HepG2 (cell line): Measurements from ENCODE around the gene EHBP1. TPM values are rescaled to one million over a fixed set of nuclear protein-coding genes. Genes with fewer than 3 reads are reported as not detected.

Experiments
- ATAC-seq: fragments of 200-7000 bp; cut with Tn5 transposase; 3 replicates; pipeline ENCODE4 v1.9.1; 2020; ENCODE audit warnings: mild to moderate bottlenecking, moderate library complexity
- BruUV-seq: library from RNA; stranded (reverse); fragments of 400-500 nt; replicated peaks from 2 replicates; lab custom pipeline; 2021; lab: Mats Ljungman, UMichigan
- CTCF ChIA-PET: fragments of 300-600 bp; formaldehyde crosslinking; extraction: SDS; loops from one replicate; lab custom pipeline; 2021; ENCODE audit warnings: low total read pairs, inconsistent platforms, low intra/inter-chr PET ratio; lab: Yijun Ruan, JAX
- POLR2A ChIA-PET: fragments of 350-600 bp; sonication (Branson Sonifier 250); formaldehyde crosslinking; loops from one replicate; lab custom pipeline; 2020; ENCODE audit warnings: antibody characterized with exemption, inconsistent platforms; lab: Yijun Ruan, JAX
- DNase-seq: peaks from one replicate; pipeline ENCODE4 v3.0.0-alpha.2; 2015; ENCODE audit warnings: low spot score
- FAIRE-seq: peaks from 3 replicates; lab custom pipeline; 2011; peaks lifted over from hg19 to GRCh38; lab: Jason Lieb, UNC
- H2AFZ ChIP-seq: one replicate; pipeline ENCODE4 v1.6.1; 2011; ENCODE audit warnings: low read length, inconsistent platforms
- H3K27ac ChIP-seq: fragments of 300-600 bp; 3 replicates; pipeline ENCODE4 v1.8.0; 2011; ENCODE audit warnings: mixed run types, mild to moderate bottlenecking, mixed read lengths, low read length, inconsistent platforms; ENCODE audit not compliant: insufficient read depth; ENCODE audit errors: extremely low read length
- H3K27me3 ChIP-seq, 2 experiments: fragments of 200-600 bp in 1 of 2; 2 replicates in 1 of 2; 3 replicates in 1 of 2; pipeline versions ENCODE4 v1.6.0 to v1.8.0; 2011; ENCODE audit warnings: low read length in 2 of 2, mild to moderate bottlenecking in 2 of 2, moderate library complexity in 2 of 2, inconsistent platforms in 1 of 2; ENCODE audit not compliant: insufficient read depth in 2 of 2, control insufficient read depth in 1 of 2
- H3K36me3 ChIP-seq, 2 experiments: fragments of 200-600 bp in 1 of 2; replicated peaks in 1 of 2; 2 replicates in 1 of 2; 3 replicates in 1 of 2; pipeline versions ENCODE4 v1.5.1 to v1.8.0; 2011; ENCODE audit warnings: low read length in 2 of 2, inconsistent platforms in 1 of 2; ENCODE audit not compliant: insufficient read depth in 2 of 2, control insufficient read depth in 1 of 2
- H3K4me1 ChIP-seq: 2 replicates; pipeline ENCODE4 v1.5.1; 2012; ENCODE audit warnings: low read length, inconsistent platforms; ENCODE audit not compliant: insufficient read depth
- H3K4me2 ChIP-seq: 2 replicates; pipeline ENCODE4 v1.6.0; 2011; ENCODE audit warnings: low read depth, low read length, inconsistent platforms
- H3K4me3 ChIP-seq, 3 experiments: fragments of 200-600 bp in 1 of 3; sonication (generic), shearing (Covaris generic) in 1 of 3; replicated peaks in 1 of 3; 2 replicates each; pipeline ENCODE4 v1.5.1; 2011 to 2016; ENCODE audit warnings: low read length in 3 of 3, inconsistent platforms in 2 of 3, low read depth in 2 of 3, mild to moderate bottlenecking in 2 of 3, control low read depth in 1 of 3, mixed read lengths in 1 of 3; ENCODE audit not compliant: insufficient read depth in 1 of 3
- H3K79me2 ChIP-seq: one replicate; pipeline ENCODE4 v1.6.1; 2011; ENCODE audit warnings: low read length, inconsistent platforms; ENCODE audit not compliant: insufficient read depth
- H3K9ac ChIP-seq: 2 replicates; pipeline ENCODE4 v1.6.0; 2011; ENCODE audit warnings: mild to moderate bottlenecking, low read depth, low read length, inconsistent platforms; ENCODE audit not compliant: insufficient read depth
- H3K9me3 ChIP-seq: 2 replicates; pipeline ENCODE4 v1.5.1; 2012; ENCODE audit warnings: mild to moderate bottlenecking, low read length
- H4K20me1 ChIP-seq: 2 replicates; pipeline ENCODE4 v1.6.0; 2011; ENCODE audit warnings: inconsistent platforms, mild to moderate bottlenecking, low read length, moderate library complexity; ENCODE audit not compliant: insufficient read depth
- EHMT2 ChIP-seq: fragments of 200-600 bp; sonication (generic); IDR thresholded peaks from 2 replicates; pipeline ENCODE4 v1.7.0; 2017; ENCODE audit warnings: antibody characterized with exemption, low read depth, low read length, borderline replicate concordance
- GZF1 ChIP-seq: sonication (generic); formaldehyde crosslinking; IDR thresholded peaks from 2 replicates; pipeline ENCODE4 v1.5.1; 2020; ENCODE audit warnings: mild to moderate bottlenecking, missing genetic modification reagents
- KAT2B ChIP-seq: fragments of 150-350 bp; IDR thresholded peaks from 2 replicates; pipeline ENCODE4 v1.6.1; 2014; ENCODE audit warnings: low read depth, low read length, borderline replicate concordance
- KMT2B ChIP-seq: IDR thresholded peaks from 2 replicates; pipeline ENCODE4 v1.6.1; 2016; ENCODE audit warnings: missing genetic modification reagents, missing compliant biosample characterization
- PPARG ChIP-seq: conservative IDR thresholded peaks from 2 replicates; pipeline ENCODE4 v1.6.1; 2016; ENCODE audit warnings: missing biosample characterization, missing genetic modification reagents
- TBX3 ChIP-seq: fragments of 450-650 bp; IDR thresholded peaks from 2 replicates; pipeline ENCODE4 v1.6.1; 2017; ENCODE audit warnings: antibody characterized with exemption, mild to moderate bottlenecking, inconsistent platforms, borderline replicate concordance
- TRIM22 ChIP-seq: fragments of 450-650 bp; IDR thresholded peaks from 2 replicates; pipeline ENCODE4 v1.6.1; 2017
- ZBTB38 ChIP-seq: sonication (generic); formaldehyde crosslinking; IDR thresholded peaks from 2 replicates; pipeline ENCODE4 v1.5.1; 2020; ENCODE audit warnings: mild to moderate bottlenecking, missing genetic modification reagents
- ZNF546 ChIP-seq: sonication (generic); formaldehyde crosslinking; conservative IDR thresholded peaks from 2 replicates; pipeline ENCODE4 v1.8.1; 2023; ENCODE audit warnings: mild to moderate bottlenecking, missing genetic modification reagents
- ZNF709 ChIP-seq: sonication (generic); formaldehyde crosslinking; IDR thresholded peaks from 2 replicates; pipeline ENCODE4 v1.5.0; 2020; ENCODE audit warnings: mild to moderate bottlenecking, missing genetic modification reagents
- ZNF782 ChIP-seq: sonication (generic); formaldehyde crosslinking; IDR thresholded peaks from 2 replicates; pipeline ENCODE4 v1.4.0; 2020; ENCODE audit warnings: missing genetic modification reagents, mild to moderate bottlenecking, borderline replicate concordance
- WGBS: methylation state at CpG from one replicate; pipeline ENCODE4 v1.1.6; 2017; ENCODE audit warnings: low lambda C conversion rate; 5-methylcytosine and 5-hydroxymethylcytosine counted together
- in situ Hi-C: cut with HindIII; loops from 2 replicates; pipeline ENCODE4 v1.10.0; 2017; ENCODE audit warnings: low pct_unique_long_range_greater_than_20kb; ENCODE audit not compliant: extremely low pct_ligation_motif_present
- intact Hi-C: fragments of 100-400 bp; cut with micrococcal nuclease; formaldehyde crosslinking; loops from one replicate; pipeline ENCODE4 v1.10.0; 2022; ENCODE audit not compliant: unreplicated experiment
- polyA plus RNA-seq, 8 experiments: library from polyadenylated mRNA; depleted of rRNA in 3 of 8; stranded (reverse) in 7 of 8; unstranded in 1 of 8; fragments of >200 nt; fragmentation: Illumina TruSeq in 4 of 8; extraction: Trizol in 4 of 8; gene quantifications; 2 replicates each; pipeline versions ENCODE4 v1.2.1 to v1.2.3, GENCODE V29; 2011 to 2016; ENCODE audit warnings: low read depth in 4 of 8, missing spikeins in 1 of 8, mixed read lengths in 1 of 8; ENCODE audit not compliant: insufficient read depth in 1 of 8
- total RNA-seq, 5 experiments: library from RNA; depleted of rRNA; stranded (reverse); fragments of >200 nt; fragmentation: Illumina TruSeq; extraction: Trizol; gene quantifications; 2 replicates each; pipeline ENCODE4 v1.2.3, GENCODE V29; 2016; ENCODE audit warnings: low read depth in 1 of 5
- TF ChIP-seq, protein P1 (sequence below): IDR thresholded peaks from 2 replicates; pipeline ENCODE4 v1.6.1; 2016
- TF ChIP-seq, protein P2 (sequence below): sonication (generic); formaldehyde crosslinking; IDR thresholded peaks from 2 replicates; pipeline ENCODE4 v1.8.0; 2022; ENCODE audit warnings: missing genetic modification reagents, low read depth, mild to moderate bottlenecking, borderline replicate concordance
- TF ChIP-seq, protein P3 (sequence below), 2 experiments: sonication (generic) in 1 of 2; formaldehyde crosslinking in 1 of 2; IDR thresholded peaks; 2 replicates each; pipeline versions ENCODE4 v1.5.1 to v1.6.1; 2011 to 2020; ENCODE audit warnings: borderline replicate concordance in 1 of 2, low read depth in 1 of 2, low read length in 1 of 2, mild to moderate bottlenecking in 1 of 2, missing genetic modification reagents in 1 of 2, moderate library complexity in 1 of 2
- TF ChIP-seq, protein P4 (sequence below): sonication (generic); formaldehyde crosslinking; IDR thresholded peaks from 2 replicates; pipeline ENCODE4 v1.4.0; 2020; ENCODE audit warnings: missing genetic modification reagents

The EHBP1 gene
- total and polyA plus RNA-seq, 2 of the 13 experiments (the other 11 are each of a cell fraction or from before 2014, with no cell fraction given): 93.5 to 146 TPM

DNA sequence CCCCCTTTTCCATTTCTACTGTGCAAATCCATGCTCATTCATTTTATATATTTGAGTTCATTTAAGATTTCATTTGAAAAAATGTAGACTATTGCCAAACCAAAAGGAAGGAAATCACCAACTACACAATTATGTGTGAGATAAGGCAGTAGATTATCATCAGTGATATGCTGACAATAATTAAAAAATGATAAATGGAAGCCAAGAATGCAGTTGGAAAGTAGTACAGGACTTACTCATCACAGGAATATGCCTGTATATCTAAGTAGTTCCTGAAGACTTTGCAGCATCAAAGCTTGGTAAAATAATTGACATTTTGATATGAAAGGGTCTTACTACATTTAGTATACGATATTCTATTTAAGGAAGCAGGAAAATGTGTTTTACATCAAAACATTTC lies 179.0 kb downstream of the EHBP1 start:
- Histone ChIP-seq H4K20me1 (peaks cover 4% of the 10 kb centered on the region; the same call in 1 of the 2 replicates), H3K4me2 (no peak overlapping the region), H3K4me3 (no peak overlapping the region), H3K36me3 (peaks cover 8 to 58% of the 10 kb centered on the region in 2 experiments), H3K4me1 (peaks cover 15% of the 10 kb centered on the region; the same call in 1 of the 2 replicates), H3K9ac (no peak overlapping the region), H3K79me2 (no peaks in the 10 kb centered on the region), H2AFZ (no peak overlapping the region), H3K9me3 (no peaks in the 10 kb centered on the region), H3K27me3 (no peaks in the 10 kb centered on the region), H3K27ac (no peak overlapping the region)
- WGBS: 98% methylated on average over 1 of the region's 1 CpG
- BruUV-seq: no TSS peak
- ChIA-PET CTCF (no interaction called here), POLR2A (no interaction called here)
- DNase-seq: no peak
- intact Hi-C loops: no loop called here
- FAIRE-seq: no peak
- TF ChIP-seq, protein P1, sequence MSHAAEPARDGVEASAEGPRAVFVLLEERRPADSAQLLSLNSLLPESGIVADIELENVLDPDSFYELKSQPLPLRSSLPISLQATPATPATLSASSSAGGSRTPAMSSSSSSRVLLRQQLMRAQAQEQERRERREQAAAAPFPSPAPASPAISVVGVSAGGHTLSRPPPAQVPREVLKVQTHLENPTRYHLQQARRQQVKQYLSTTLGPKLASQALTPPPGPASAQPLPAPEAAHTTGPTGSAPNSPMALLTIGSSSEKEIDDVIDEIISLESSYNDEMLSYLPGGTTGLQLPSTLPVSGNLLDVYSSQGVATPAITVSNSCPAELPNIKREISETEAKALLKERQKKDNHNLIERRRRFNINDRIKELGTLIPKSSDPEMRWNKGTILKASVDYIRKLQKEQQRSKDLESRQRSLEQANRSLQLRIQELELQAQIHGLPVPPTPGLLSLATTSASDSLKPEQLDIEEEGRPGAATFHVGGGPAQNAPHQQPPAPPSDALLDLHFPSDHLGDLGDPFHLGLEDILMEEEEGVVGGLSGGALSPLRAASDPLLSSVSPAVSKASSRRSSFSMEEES (CRISPR knock-in tag): no peak
- TF ChIP-seq, protein P2, sequence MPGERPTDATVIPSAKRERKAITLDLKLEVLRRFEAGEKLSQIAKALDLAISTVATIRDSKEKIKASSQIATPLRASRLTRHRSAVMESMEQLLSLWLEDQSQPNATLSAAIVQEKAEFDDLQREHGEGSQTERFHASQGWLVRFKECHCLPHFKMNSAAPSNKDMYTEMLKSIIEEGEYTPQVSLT: no peak
- TF ChIP-seq KMT2B: no peak
- TF ChIP-seq, protein P3, sequence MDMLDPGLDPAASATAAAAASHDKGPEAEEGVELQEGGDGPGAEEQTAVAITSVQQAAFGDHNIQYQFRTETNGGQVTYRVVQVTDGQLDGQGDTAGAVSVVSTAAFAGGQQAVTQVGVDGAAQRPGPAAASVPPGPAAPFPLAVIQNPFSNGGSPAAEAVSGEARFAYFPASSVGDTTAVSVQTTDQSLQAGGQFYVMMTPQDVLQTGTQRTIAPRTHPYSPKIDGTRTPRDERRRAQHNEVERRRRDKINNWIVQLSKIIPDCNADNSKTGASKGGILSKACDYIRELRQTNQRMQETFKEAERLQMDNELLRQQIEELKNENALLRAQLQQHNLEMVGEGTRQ (IDR thresholded peaks at IDR 0.05; ENCODE audit: low read depth, low read length): no peak
- TF ChIP-seq, protein P3 (CRISPR knock-in tag; IDR thresholded peaks at IDR 0.05; ENCODE audit: borderline replicate concordance): no peak
- TF ChIP-seq KAT2B: no peak
- no peak for TF ChIP-seq EHMT2
- no peak for TF ChIP-seq GZF1 (CRISPR knock-in tag)
- no peak for TF ChIP-seq ZNF546
- TF ChIP-seq ZNF782: no peak
- TF ChIP-seq TRIM22: no peak
- TF ChIP-seq, protein P4, sequence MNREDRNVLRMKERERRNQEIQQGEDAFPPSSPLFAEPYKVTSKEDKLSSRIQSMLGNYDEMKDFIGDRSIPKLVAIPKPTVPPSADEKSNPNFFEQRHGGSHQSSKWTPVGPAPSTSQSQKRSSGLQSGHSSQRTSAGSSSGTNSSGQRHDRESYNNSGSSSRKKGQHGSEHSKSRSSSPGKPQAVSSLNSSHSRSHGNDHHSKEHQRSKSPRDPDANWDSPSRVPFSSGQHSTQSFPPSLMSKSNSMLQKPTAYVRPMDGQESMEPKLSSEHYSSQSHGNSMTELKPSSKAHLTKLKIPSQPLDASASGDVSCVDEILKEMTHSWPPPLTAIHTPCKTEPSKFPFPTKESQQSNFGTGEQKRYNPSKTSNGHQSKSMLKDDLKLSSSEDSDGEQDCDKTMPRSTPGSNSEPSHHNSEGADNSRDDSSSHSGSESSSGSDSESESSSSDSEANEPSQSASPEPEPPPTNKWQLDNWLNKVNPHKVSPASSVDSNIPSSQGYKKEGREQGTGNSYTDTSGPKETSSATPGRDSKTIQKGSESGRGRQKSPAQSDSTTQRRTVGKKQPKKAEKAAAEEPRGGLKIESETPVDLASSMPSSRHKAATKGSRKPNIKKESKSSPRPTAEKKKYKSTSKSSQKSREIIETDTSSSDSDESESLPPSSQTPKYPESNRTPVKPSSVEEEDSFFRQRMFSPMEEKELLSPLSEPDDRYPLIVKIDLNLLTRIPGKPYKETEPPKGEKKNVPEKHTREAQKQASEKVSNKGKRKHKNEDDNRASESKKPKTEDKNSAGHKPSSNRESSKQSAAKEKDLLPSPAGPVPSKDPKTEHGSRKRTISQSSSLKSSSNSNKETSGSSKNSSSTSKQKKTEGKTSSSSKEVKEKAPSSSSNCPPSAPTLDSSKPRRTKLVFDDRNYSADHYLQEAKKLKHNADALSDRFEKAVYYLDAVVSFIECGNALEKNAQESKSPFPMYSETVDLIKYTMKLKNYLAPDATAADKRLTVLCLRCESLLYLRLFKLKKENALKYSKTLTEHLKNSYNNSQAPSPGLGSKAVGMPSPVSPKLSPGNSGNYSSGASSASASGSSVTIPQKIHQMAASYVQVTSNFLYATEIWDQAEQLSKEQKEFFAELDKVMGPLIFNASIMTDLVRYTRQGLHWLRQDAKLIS (CRISPR knock-in tag): no peak
- TF ChIP-seq TBX3: no peak
- TF ChIP-seq ZNF709 (CRISPR knock-in tag): no peak
- TF ChIP-seq ZBTB38 (CRISPR knock-in tag): no peak
- no peak for TF ChIP-seq PPARG (CRISPR knock-in tag)
- no peak for ATAC-seq
- in situ Hi-C loops: no loop called here
